Measurements from ENCODE around the gene CASZ1. TPM values are rescaled to one million over a fixed set of nuclear protein-coding genes. Genes with fewer than 3 reads are reported as not detected.
A peak's percentile ranks its signal among the peaks of the same experiment; 100 is the strongest.

Gene CASZ1
- total RNA-seq, 2 donors from 2014 or later = 90.9 to 96.9 TPM

- H3K4me1 ChIP-seq (replicated peaks) = peaks cover 9% of the 10 kb centered on the region
- WGBS = 62% methylated on average over 6 of the region's 6 CpGs
- H3K27me3 ChIP-seq (replicated peaks; ENCODE audit: insufficient read depth) = no peaks in the 10 kb centered on the region
- no peaks in the 10 kb centered on the region for H3K9me3 ChIP-seq
- DNase-seq (ENCODE audit: low spot score) = no peak
- intact Hi-C loops (cut with DNase I) = no loop called here
- no peak overlapping the region for H3K27ac ChIP-seq
- no peak overlapping the region for H3K4me3 ChIP-seq
- TF ChIP-seq POLR2AphosphoS5 (IDR thresholded peaks at IDR 0.05) = no peak
- TF ChIP-seq CTCF (IDR thresholded peaks at IDR 0.05) = no peak
- no peak for TF ChIP-seq POLR2A (IDR thresholded peaks at IDR 0.05)
- H3K36me3 ChIP-seq = no peaks in the 10 kb centered on the region
Measured at GRCh38 chr1:10799726-10800125, 3.3 kb upstream of the CASZ1 start.

- intact Hi-C loops (cut with DNase I) = loop anchor here (2.0 kb wide), 2 partner anchors 71 to 265 kb away; no protein-coding TSS in a partner anchor
Measured at GRCh38 chr1:10795276-10796021, 997 bp downstream of the CASZ1 start.

GRCh38 chr1:10794724-10795275, 1.6 kb downstream of the CASZ1 start:
- intact Hi-C loops (cut with DNase I) = loop anchor here (2.0 to 5.0 kb wide), 2 partner anchors 102 to 264 kb away; no protein-coding TSS in a partner anchor
- Histone ChIP-seq H3K27ac (peak overlapping the region; percentile 92 to 96), H3K36me3 (no peaks in the 10 kb centered on the region), H3K27me3 (replicated peaks; ENCODE audit: insufficient read depth) (no peaks in the 10 kb centered on the region), H3K4me3 (peak overlapping the region; percentile 68 to 85), H3K9me3 (no peaks in the 10 kb centered on the region), H3K4me1 (replicated peaks) (peaks cover 10% of the 10 kb centered on the region)
- TF ChIP-seq POLR2AphosphoS5 (IDR thresholded peaks at IDR 0.05) = no peak
- peak in 1 of 4 experiments; percentile 10 for TF ChIP-seq CTCF (IDR thresholded peaks at IDR 0.05)
- DNase-seq (ENCODE audit: low spot score) = no peak
- under 1% methylated on average over 58 of the region's 58 CpGs for WGBS

More at GRCh38 chr1:10795276-10796021, 997 bp downstream of the CASZ1 start:
- H3K4me3 ChIP-seq = peak overlapping the region; percentile 68 to 85
- TF ChIP-seq POLR2AphosphoS5 (IDR thresholded peaks at IDR 0.05) = no peak
- no peak for TF ChIP-seq POLR2A (IDR thresholded peaks at IDR 0.05)
- TF ChIP-seq CTCF (IDR thresholded peaks at IDR 0.05) = no peak
- peaks cover 10% of the 10 kb centered on the region for H3K4me1 ChIP-seq (replicated peaks)
- H3K9me3 ChIP-seq = no peaks in the 10 kb centered on the region
- H3K27me3 ChIP-seq (replicated peaks; ENCODE audit: insufficient read depth) = no peaks in the 10 kb centered on the region
- peak overlapping the region; percentile 92 to 96 for H3K27ac ChIP-seq
- DNase-seq (ENCODE audit: low spot score) = peak; percentile 49
- WGBS = 0% methylated on average over 40 of the region's 41 CpGs
- H3K36me3 ChIP-seq = no peaks in the 10 kb centered on the region

GRCh38 chr1:10793129-10793651, 3.3 kb downstream of the CASZ1 start:
- TF ChIP-seq POLR2AphosphoS5 (IDR thresholded peaks at IDR 0.05) (peak; percentile 58), POLR2A (IDR thresholded peaks at IDR 0.05) (no peak)
- WGBS = 4% methylated on average over 9 of the region's 9 CpGs
- peak overlapping the region; percentile 92 to 96 for H3K27ac ChIP-seq
- intact Hi-C loops (cut with DNase I) = loop anchor here (5.0 kb wide), 1 partner anchor 101 kb away; no protein-coding TSS in a partner anchor
- DNase-seq (ENCODE audit: low spot score) = peak; percentile 60
- peak overlapping the region; percentile 68 to 85 for H3K4me3 ChIP-seq
- H3K4me1 ChIP-seq (replicated peaks) = peaks cover 10% of the 10 kb centered on the region
- H3K9me3 ChIP-seq = no peaks in the 10 kb centered on the region
- no peaks in the 10 kb centered on the region for H3K36me3 ChIP-seq
- no peaks in the 10 kb centered on the region for H3K27me3 ChIP-seq (replicated peaks; ENCODE audit: insufficient read depth)
